Non-pigmented ciliary epithelial cell (primary cell): ENCODE results near the gene SLC7A11.

Experiments used
- DNase-seq: peaks from one replicate; pipeline ENCODE4 v3.0.0-alpha.2; 2010; ENCODE audit warnings: low read depth

SLC7A11 gene

DNA sequence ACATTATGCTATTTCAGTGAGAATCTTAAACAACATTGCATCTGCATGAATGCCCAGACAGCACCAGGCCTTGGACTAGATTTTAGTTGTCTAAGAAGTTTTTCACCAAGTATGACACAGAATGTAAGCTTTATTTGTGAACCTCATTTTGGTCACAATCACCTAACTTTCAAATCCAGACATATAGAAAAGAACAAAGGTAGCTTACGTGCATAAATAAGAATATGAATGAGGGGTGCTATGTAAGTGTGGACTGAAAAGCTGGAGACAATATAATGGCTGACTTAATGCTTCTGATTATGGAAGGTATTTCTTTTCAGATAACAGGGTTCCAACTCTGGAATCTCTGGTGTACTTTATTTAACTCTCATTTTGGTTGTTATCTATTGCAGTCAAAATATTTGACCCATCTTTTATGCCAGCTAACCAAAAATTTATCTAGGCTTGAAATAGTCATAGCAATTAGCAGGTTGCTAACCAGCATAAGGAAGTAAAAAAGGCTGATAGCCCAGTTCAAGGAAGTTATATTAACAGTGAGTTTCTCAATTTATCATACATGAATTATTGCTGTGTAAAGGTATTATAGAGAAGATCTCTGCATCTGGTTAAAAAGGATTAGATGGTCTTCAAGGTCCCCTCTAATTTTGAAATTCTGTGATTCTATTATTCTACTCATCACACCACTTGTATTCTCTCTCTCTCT is 36.5 kb downstream of the SLC7A11 start:
- DNase-seq, result no peak

DNA sequence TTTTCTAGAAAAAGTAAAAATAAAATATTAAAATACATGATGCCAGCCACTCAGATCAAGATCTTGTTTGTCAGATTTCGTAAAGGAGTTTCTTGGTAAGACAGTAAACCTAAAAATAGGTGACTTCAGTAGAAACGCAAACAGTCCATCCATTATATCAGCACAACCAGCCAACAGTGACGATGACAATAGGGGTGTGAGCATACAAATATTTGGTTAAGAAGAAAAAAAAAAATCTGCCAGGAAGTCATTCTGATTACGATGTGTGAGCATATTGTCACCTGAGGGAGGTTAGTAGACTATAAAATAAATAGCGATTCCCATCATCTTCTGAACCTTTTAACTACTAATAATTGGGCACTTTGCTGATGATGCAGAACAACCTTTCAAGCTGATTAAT is 37.6 kb downstream of the SLC7A11 start:
- no peak for DNase-seq

DNA sequence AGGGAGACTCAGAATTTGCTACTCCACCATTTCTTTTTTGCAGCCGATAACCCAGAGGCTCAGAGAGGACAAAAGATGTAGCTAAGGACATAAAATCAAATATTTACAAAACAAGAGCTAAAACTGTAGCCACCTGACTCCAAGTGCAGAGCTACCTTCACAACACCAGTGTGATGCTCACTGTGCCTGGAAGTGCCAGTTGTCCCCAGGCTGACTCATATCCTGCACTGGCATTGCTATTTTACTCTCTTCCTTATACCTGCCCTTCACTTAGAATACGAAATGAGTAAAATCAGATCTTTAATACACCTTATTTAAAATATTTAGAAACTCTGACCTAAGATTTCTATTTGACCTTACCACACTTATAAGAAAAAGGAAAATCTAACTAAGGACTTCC is 39.5 kb downstream of the SLC7A11 start:
- no peak for DNase-seq

DNA sequence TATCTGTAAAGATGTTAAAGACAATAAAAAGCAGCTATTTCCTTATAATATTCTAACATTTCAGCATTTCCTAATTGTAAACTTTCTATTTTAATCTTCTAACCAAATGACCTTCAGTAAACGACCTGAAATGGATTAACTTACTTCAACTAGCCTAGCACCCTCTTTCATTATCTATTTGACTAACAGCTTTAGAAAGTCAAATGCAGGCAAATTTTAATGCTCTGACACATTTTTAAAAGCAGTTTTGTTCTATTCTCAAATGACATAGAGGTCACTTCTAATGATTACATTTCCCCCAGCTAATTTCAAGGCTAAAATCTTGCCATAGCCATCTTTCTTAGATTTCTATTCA is 41.9 kb downstream of the SLC7A11 start:
- no peak for DNase-seq

DNA sequence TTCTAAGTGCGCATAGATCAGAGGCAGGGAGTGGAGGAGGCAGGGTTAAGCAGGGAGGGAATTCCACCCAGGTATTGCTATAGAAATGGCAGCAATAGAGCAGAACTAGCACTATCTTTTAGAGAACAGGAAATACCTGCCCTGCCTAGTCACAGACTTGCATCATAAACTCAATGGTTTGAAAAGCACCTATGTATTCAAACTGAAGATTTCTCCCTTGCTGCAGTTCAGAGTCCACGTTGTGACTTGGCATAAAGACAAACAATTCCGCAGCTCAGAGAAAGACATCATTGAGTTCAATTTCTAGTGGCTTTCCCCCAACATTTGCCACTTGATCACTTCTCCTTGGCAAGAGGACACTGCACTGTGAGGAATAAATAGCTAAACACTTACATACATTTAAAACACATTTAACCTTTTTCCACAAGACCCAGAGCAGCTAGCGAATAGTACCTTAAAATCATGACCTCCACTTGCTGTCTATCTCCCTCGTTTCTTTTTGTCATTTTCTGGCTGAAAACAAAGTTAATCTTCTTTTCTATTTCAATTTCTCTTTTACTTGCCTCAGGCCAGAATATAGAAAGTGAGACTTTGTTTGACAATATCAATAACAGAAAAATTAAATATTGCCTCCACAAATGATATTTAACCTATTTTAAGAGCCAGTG is 42.4 kb downstream of the SLC7A11 start:
- no peak for DNase-seq

DNA sequence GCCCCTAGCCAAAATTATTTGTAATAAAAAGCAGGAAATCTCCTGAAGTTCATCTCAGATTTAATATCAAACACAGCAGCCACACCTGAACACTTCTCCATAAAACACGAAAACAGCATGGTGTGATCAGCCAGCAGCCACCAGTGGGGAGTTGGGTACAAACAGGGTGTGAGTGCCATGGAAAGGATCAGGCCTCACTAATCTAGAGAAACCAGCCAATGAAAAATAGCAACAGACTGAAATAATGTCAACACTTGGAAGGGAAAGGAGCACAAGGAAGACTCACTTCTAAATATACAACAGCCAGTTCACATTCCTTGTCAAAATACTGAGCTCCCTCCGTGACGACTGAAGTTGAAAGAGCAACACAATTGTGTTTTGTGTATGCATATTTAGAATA is 46.0 kb downstream of the SLC7A11 start:
- DNase-seq, result no peak

DNA sequence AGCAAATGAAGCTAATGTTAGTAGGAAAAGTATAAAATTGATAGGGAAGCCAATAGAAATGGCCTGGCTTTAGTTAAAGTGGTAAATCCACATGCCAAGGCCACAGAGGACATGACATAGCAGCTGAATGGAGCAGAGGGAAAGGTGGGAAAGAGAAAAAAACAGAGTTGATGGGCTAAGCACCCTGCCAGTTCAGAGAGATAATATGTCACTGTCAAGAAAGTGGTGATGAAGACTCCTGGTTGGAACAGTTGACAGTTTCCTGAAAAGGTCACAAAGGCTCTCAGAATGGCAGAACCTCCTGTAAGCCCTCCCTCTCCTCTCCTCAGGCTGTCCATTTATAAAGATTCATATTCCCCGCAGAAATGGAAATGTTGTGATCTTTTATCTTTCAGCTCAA is 48.2 kb downstream of the SLC7A11 start:
- no peak for DNase-seq

DNA sequence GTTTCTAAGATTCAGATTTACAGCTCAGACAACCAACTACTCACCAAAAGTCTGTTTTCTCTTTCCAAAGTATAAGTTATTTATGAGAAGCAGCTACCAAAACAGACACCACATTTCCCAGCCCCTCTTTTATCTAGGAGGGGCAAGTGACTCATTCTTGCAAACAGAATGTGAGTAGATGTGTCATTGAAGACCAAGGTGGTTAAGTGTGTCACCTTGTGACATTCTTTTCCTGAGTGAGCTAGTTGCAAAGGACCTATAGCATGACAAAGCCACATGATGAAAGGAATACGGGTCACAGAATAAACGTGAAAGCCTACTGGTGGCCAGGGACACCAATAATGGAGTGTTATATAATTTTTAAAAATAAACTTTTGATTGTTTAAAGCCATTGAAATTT is 50.0 kb downstream of the SLC7A11 start:
- DNase-seq, result no peak

DNA sequence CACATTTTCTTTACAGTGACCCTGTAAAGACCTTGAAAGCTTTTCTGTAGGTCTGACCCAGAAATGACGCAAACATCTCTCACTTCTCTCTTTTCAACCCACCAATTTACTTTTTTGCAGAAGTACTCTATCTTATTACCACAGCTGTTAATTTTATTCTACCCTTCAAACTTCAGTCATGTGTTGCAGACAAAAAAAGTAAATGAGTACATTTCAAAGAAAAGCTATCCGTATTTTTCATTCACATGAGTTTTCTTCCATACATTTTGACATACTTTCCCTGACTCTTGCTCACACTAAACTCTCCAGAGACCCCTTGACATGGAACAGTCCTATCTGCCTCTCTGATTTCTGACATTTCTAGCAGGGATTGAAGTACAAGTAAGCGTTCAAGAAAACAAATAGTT is 51.7 kb downstream of the SLC7A11 start:
- no peak for DNase-seq

DNA sequence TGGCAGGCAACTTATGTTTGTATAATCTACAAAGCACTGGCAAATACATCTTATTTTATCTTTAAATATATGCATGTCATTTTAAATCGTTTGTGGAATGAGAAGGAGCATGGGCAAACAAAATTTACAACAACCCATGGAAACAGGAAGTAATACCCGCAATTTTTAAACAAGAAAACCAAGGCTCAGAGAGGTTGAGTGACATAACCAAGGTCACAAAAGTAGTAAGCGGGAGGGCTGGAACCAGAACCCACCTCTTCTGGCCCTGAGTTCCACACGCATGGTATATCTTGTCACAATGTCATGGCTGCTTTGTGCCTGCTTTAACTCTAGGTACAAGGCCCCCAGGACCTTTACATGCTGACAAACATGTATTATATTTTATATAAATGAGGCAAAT is 52.9 kb downstream of the SLC7A11 start:
- no peak for DNase-seq

DNA sequence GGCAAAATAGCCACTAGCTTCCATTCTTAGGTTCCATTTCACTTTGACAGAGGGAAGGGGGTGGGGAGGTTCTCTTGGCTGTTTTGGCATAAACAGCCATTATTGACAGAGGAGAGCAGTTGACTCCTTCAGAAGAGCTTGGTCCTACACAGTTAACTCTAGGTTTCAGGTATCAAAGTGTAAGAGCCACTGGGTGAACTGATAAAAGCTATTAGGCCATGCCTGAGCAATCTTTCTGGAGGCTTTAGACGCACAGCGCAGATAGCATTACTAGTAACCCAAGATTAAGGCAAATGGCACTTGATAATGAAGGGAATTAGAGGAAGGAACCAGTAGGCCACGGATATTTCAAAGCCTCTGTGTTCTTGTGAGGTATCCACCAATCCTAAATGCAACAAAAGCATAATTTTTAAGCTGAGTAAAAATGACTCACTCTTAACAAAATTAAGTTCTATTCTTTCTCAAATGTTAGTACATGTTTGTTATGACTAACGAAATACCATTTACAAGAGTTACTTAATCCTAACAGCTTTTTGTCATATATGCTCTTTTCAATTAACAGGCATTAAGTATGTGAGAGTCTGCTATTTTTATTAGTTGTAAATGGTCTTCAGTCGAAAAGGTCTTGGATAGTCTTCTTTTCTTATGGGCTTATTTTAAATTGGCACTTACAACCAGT is 53.6 kb downstream of the SLC7A11 start:
- DNase-seq, result no peak

DNA sequence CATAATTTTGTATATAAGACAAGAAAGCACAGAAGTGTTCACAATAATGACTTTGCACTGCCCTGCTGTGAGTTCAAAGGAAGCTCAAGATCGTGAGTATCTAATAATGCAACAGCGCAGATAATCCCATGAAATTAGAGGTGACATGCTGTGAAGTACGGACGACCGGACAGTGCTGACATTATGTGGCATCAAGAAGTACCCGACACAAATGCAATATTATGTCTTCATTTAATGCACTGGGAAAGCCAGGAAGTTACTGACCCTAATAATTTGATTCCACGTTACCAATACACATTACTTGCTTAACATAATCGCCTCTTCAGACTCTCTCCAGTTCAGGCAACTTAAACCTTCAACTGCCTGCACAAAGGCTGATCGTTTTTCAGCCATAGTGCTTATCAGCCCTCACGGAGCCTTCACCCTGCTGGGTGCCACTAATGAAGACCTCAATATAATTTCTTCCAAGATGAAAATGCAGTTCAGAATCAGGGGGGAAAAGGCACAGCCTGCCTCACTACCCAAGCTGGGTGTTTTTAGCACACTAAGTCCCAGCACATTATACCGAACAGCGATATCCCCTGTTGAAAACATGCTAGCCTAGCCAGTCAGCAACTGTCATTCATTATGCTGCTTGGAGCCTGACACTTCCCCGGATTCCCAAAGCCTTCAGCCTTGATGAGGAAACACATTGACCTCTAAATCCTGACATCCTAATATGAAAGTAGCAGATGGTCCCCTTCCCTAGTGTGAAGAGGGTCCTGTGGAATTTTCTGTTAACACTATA is 56.1 kb downstream of the SLC7A11 start:
- DNase-seq, result no peak

DNA sequence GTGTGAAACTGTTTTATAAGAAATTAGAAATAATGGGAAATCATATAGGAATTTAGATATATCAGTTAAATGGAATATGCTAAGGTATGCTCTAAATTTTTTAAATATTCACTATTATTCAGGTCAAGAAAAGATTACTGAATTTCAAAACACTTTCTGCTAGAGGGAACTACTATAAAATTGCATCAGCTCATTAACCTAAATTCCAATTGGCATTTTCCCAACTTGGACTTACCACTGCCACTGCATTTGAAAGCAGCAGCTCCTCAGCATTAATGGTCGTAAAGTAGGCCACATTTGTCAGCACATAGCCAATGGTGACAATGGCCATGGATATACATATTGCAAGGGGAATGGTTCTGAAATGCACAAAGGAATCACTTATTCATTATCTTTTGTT is 57.3 kb downstream of the SLC7A11 start:
- no peak for DNase-seq

DNA sequence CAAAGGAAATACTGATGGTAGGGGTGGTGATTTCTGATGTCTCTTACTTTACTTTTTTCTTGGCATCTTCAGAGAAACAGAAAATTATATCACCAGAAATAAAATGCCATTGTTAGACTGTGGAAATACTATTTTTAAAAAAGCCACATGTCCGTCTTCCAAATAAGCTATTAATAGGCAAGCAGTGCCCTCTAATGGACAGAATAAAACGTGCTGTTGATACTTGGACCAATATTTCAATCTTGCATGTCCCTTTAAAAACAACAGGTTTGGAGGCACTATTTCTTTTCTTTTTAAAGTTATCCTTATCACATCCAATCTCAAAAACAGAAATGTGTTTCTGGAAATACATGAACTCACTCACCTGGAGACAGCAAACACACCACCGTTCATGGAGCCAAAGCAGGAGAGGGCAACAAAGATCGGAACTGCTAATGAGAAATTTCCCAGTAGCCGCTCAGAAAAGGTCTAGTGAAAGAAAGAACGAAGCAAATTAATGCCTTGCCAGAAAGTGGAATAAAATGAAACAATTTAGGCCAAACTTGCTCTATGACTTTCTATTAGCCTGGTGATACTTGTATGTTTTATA is 59.2 kb downstream of the SLC7A11 start:
- no peak for DNase-seq

DNA sequence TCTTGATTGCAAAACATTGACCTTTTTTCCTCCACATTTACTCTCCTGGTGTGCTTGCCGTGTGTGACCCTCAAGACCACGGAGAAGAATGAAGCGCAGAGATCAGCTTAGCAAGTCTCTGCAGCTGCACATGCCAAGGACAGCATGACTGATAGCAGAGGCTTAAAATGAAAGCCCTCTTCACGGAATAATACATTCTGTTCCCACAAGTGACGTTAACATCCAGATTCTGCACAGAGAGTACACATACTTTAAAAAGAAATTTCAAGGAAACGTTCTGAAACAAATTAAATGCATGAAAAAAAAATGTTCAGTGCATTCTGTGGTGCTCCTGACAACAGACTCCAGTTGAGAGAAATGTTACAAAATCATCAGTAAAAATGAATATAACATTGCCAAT is 60.9 kb downstream of the SLC7A11 start:
- DNase-seq, result no peak

DNA sequence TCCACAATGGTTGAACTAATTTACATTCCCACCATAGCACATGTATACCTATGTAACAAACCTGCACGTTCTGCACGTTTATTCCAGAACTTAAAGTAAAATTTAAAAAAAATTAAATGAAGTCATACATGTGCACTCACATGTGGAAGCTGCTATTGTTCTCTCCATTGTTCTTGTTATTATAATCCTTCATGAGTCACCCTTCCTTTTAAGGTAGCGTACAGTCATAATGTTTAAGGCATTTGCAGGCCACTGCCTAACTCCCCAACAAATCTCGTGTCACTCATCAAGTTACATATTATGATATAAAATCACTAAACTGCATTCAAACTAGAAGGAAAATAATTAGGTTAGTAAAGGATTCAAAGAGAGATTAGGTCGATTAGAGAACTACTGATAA is 63.6 kb downstream of the SLC7A11 start:
- no peak for DNase-seq

DNA sequence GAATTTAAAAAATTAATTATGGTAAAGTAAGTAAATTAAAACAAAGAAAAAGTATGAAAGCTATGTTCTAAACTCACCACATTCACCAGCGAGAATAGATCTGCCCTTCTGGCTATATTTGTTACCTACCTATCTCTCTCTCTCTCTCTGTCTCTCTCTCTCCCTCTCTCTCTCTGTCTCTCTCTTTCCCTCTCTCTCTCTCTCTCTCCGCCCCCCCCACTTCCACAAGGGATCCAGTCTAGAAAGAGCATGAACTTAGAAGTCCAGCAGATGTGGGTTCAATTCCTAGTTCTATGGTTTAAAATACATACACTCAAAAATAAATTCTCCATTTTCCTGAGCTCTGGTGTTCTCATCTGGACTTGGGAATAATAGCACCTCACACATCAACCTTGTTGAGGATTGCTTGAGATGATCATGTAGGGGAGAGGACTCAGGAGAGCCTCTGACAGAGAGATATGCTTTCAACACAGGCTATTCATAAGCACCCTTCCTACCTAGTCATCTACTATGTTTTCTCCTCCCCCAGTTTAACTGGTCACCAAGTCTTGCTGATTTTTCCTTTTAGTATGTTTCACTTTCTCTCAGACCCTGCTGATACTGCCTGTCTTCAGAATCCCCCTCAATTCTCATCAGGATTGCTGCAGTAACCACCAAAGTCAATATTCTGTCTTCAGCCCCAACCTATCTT is 64.7 kb downstream of the SLC7A11 start:
- no peak for DNase-seq

DNA sequence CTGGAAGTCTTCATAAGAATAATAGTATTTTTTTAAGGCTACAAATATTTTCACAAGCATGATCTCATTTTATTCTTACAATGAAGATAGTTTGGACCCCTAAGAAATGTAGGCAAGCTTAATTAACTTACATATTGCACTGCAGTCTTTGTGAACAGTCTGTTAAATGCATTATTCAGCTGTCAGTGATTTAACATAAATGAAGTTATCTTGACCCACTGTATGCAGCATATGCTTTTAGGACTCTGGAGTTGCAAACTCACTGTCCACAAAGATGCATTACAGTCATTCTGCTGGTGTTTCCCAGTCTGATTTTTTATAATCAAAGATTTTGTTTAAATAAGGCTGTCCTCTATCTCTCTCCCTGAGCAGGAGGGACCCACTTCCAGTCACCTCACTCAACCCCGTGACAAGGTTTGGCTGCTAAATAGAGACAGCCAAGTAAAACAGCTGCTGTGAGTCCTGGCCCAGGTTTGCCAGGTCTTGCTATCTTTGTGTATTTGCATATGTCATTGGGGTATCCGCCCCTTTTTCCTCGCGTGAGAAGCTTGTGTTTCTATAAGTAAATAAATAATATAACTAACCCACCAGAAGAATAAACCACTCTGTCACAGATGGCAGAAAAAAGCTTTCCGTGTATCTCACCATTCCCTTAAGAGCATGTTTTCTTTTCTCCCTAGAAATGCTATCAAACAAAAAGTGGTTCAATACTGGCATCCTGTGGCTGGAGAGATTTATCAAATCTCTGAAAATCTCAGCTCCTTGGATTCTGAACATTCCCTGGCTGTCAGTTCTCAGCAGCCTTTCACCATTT is 67.0 kb downstream of the SLC7A11 start:
- DNase-seq, result no peak

DNA sequence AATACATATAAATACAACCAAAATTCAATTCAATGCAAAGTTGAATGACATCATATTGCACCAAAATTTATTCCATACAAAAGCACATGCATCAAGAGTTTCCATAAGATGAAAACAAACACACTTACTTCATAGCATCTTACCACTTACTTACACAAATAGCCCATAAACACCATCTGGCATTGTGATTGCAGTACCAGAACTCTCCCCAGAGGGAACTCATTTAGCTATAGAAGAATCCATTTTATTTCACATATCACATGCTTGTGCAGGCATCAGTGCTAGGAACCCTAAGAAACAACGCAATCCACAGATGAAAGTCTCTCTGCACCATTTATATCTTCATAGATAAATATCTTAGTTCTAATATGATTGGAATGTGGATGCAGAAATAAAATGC is 77.9 kb downstream of the SLC7A11 start:
- no peak for DNase-seq

DNA sequence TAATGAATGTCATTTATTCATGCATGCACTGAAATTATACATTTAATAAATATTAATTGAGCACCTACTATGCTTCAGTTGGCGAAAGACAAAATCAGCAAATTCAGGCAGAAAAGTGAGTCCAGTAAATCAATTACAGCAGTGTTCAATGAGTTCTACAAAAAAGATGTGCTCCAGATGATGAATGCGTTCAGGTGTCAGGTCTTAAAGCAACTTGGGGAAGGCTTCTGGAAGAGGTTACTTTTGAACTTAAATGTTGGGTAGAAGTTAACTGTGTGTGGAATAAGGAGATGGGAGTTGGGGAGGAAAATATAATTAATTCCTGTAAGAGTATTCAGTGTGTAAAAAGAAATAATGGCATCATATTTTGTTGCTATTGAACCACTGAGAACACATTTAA is 79.0 kb downstream of the SLC7A11 start:
- DNase-seq, result no peak

DNA sequence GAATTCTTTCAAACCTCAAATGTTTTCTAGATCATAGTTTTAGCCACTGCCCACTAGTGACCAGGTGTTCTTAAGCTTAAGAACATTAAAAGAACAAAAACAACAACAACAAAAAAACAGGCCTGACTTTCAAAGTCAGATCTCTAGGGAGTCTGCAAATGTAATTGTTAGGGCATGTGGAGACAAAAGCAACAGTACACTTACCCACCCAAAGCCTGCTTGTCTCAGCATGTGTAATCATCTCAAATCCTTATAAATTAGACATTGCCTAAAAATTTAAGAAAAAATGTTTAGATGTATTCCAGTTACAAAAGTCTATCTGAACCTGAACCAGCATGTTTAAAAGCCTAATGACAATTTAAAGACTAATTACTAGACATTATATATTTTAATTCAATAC is 79.9 kb downstream of the SLC7A11 start:
- no peak for DNase-seq
